Urinary bladder (tissue), 4 donors: ENCODE data around the gene VRK1. TPM values are rescaled to one million over a fixed set of nuclear protein-coding genes. Genes with fewer than 3 reads are reported as not detected.
"Not testable (repeated sequence)": the region's sequence is repeated elsewhere in the genome, so short reads cannot be mapped to it uniquely, and the experiment has no call there.

Experiments
- DNase-seq: peaks from one replicate; pipeline ENCODE4 v3.0.0-alpha.2; 2015; ENCODE audit errors: extremely low spot score
- H3K27ac ChIP-seq: one replicate; pipeline ENCODE4 v1.5.1; 2013; ENCODE audit warnings: low read depth, mild to moderate bottlenecking, moderate library complexity
- H3K36me3 ChIP-seq: one replicate; pipeline ENCODE4 v1.6.1; 2013; ENCODE audit warnings: mild to moderate bottlenecking, moderate library complexity; ENCODE audit not compliant: insufficient read depth
- H3K4me1 ChIP-seq: one replicate; pipeline ENCODE4 v1.6.1; 2013; ENCODE audit warnings: mild to moderate bottlenecking, moderate library complexity; ENCODE audit not compliant: insufficient read depth
- H3K4me3 ChIP-seq: one replicate; pipeline ENCODE4 v1.5.1; 2013; ENCODE audit warnings: low read depth, low read length
- WGBS: extraction: QIAGEN DNeasy Blood & Tissue Kit; methylation state at CpG from one replicate; pipeline ENCODE4 v1.1.7; 2013; 5-methylcytosine and 5-hydroxymethylcytosine counted together
- polyA plus RNA-seq: library from polyadenylated mRNA; stranded (reverse); fragments of 200-250 nt; gene quantifications from one replicate; pipeline ENCODE4 v1.2.3, GENCODE V29; 2013
- total RNA-seq: library from RNA; depleted of rRNA; stranded (reverse); fragments of >200 nt; gene quantifications from one replicate; pipeline ENCODE4 v1.2.3, GENCODE V29; 2014
- donor health status: healthy with polysubstance abuse.
- donor health status: healthy.

The VRK1 gene
- total RNA-seq = 37.5 TPM
- polyA plus RNA-seq = 9.0 TPM

GRCh38 chr14:96796851-96797581 is at the start of gene VRK1:
VRK1 (plus strand) TSS chr14:96797382; CDS start chr14:96833472, 36,090 bp downstream.
- Histone ChIP-seq H3K4me1 (no peaks in the 10 kb centered on the region), H3K27ac (no peak within 1 kb of the TSS), H3K4me3 (peak within 1 kb of the TSS; percentile 87), H3K36me3 (no peaks in the 10 kb centered on the region)
- DNase-seq = peak; percentile 86
- 3% methylated on average over 57 of the region's 57 CpGs for WGBS

GRCh38 chr14:96747608-96748007 is 49.6 kb upstream of the VRK1 start:
- no peak for DNase-seq
- Histone ChIP-seq H3K36me3 (no peaks in the 10 kb centered on the region), H3K27ac (no peak overlapping the region), H3K4me3 (no peak overlapping the region), H3K4me1 (no peaks in the 10 kb centered on the region)
- 79% methylated on average over 10 of the region's 10 CpGs for WGBS

- WGBS = 66% methylated on average over 6 of the region's 6 CpGs
- Histone ChIP-seq H3K27ac (no peak overlapping the region), H3K36me3 (no peaks in the 10 kb centered on the region), H3K4me1 (no peaks in the 10 kb centered on the region), H3K4me3 (no peak overlapping the region)
- DNase-seq = no peak
These were observed 48.8 kb upstream of the VRK1 start for GRCh38 chr14:96748362-96748761.

GRCh38 chr14:96751505-96751904 is 45.7 kb upstream of the VRK1 start:
- Histone ChIP-seq H3K36me3 (no peaks in the 10 kb centered on the region), H3K4me3 (no peak overlapping the region), H3K27ac (no peak overlapping the region), H3K4me1 (no peaks in the 10 kb centered on the region)
- WGBS = 74% methylated on average over 3 of the region's 3 CpGs
- DNase-seq = no peak

GRCh38 chr14:96752125-96752524 is 45.1 kb upstream of the VRK1 start:
- Histone ChIP-seq H3K4me1 (no peaks in the 10 kb centered on the region), H3K36me3 (no peaks in the 10 kb centered on the region), H3K4me3 (no peak overlapping the region), H3K27ac (no peak overlapping the region)
- WGBS = 72% methylated on average over 5 of the region's 5 CpGs
- no peak for DNase-seq

- Histone ChIP-seq H3K36me3 (no peaks in the 10 kb centered on the region), H3K4me3 (no peak overlapping the region), H3K27ac (no peak overlapping the region), H3K4me1 (no peaks in the 10 kb centered on the region)
- 86% methylated on average over 3 of the region's 3 CpGs for WGBS
- no peak for DNase-seq
These were observed 44.6 kb upstream of the VRK1 start for GRCh38 chr14:96752594-96752993.

GRCh38 chr14:96754162-96754844 is 42.9 kb upstream of the VRK1 start:
- WGBS = 93% methylated on average over 8 of the region's 8 CpGs
- Histone ChIP-seq H3K4me3 (no peak overlapping the region), H3K36me3 (no peaks in the 10 kb centered on the region), H3K4me1 (no peaks in the 10 kb centered on the region), H3K27ac (no peak overlapping the region)
- DNase-seq = no peak

- DNase-seq = no peak
- Histone ChIP-seq H3K4me3 (no peak overlapping the region), H3K36me3 (no peaks in the 10 kb centered on the region), H3K27ac (no peak overlapping the region), H3K4me1 (no peaks in the 10 kb centered on the region)
- WGBS = 56% methylated on average over 6 of the region's 6 CpGs
These were observed 42.4 kb upstream of the VRK1 start for GRCh38 chr14:96754845-96755184.

GRCh38 chr14:96756745-96757144 is 40.4 kb upstream of the VRK1 start:
- H3K4me3 ChIP-seq = no peak overlapping the region
- no peaks in the 10 kb centered on the region for H3K4me1 ChIP-seq
- no peak for DNase-seq
- H3K36me3 ChIP-seq = no peaks in the 10 kb centered on the region
- H3K27ac ChIP-seq = no peak overlapping the region
- 58% methylated on average over 5 of the region's 5 CpGs for WGBS

GRCh38 chr14:96757456-96757855 is 39.7 kb upstream of the VRK1 start:
- no peak overlapping the region for H3K4me3 ChIP-seq
- WGBS = 75% methylated on average over 7 of the region's 7 CpGs
- DNase-seq = no peak
- H3K36me3 ChIP-seq = no peaks in the 10 kb centered on the region
- no peak overlapping the region for H3K27ac ChIP-seq
- no peaks in the 10 kb centered on the region for H3K4me1 ChIP-seq

- no peaks in the 10 kb centered on the region for H3K4me1 ChIP-seq
- H3K4me3 ChIP-seq = no peak overlapping the region
- DNase-seq = no peak
- no peaks in the 10 kb centered on the region for H3K36me3 ChIP-seq
- WGBS = 39% methylated on average over 6 of the region's 6 CpGs
- H3K27ac ChIP-seq = no peak overlapping the region
These were observed 36.1 kb upstream of the VRK1 start for GRCh38 chr14:96761066-96761465.

GRCh38 chr14:96762650-96763049 is 34.5 kb upstream of the VRK1 start:
- Histone ChIP-seq H3K27ac (no peak overlapping the region), H3K4me1 (no peaks in the 10 kb centered on the region), H3K4me3 (no peak overlapping the region), H3K36me3 (no peaks in the 10 kb centered on the region)
- DNase-seq = no peak
- WGBS = 8% methylated on average over 3 of the region's 3 CpGs

GRCh38 chr14:96764012-96764411 is 33.2 kb upstream of the VRK1 start:
- H3K36me3 ChIP-seq = no peaks in the 10 kb centered on the region
- no peaks in the 10 kb centered on the region for H3K4me1 ChIP-seq
- H3K4me3 ChIP-seq = no peak overlapping the region
- no peak overlapping the region for H3K27ac ChIP-seq
- WGBS = 80% methylated on average over 7 of the region's 7 CpGs
- DNase-seq = no peak

GRCh38 chr14:96765205-96765604 is 32.0 kb upstream of the VRK1 start:
- H3K27ac ChIP-seq, H3K4me1 ChIP-seq, H3K36me3 ChIP-seq, DNase-seq, H3K4me3 ChIP-seq: not testable (repeated sequence)
- WGBS = no CpG with 5 or more reads among the region's 1 CpG
